Measurements from ENCODE around the gene MRPL42.

The MRPL42 gene

GRCh38 chr12:93500667-93501066 is 33.4 kb downstream of the MRPL42 start:
- DNase-seq = no peak

- peak; percentile 43 for DNase-seq
These were observed 35.7 kb downstream of the MRPL42 start for GRCh38 chr12:93502802-93503623.

- DNase-seq = no peak
These were observed 39.9 kb downstream of the MRPL42 start for GRCh38 chr12:93507165-93507564.

GRCh38 chr12:93509506-93509905 is 42.2 kb downstream of the MRPL42 start:
- no peak for DNase-seq

GRCh38 chr12:93514853-93515252 is 47.5 kb downstream of the MRPL42 start:
- no peak for DNase-seq

GRCh38 chr12:93518725-93519124 is 51.4 kb downstream of the MRPL42 start:
- no peak for DNase-seq

GRCh38 chr12:93519859-93520258 is 52.5 kb downstream of the MRPL42 start:
- DNase-seq = no peak

GRCh38 chr12:93520454-93520853 is 53.1 kb downstream of the MRPL42 start:
- no peak for DNase-seq

GRCh38 chr12:93521225-93522080 is 54.1 kb downstream of the MRPL42 start:
- DNase-seq = no peak

GRCh38 chr12:93524386-93525133 is 57.2 kb downstream of the MRPL42 start:
- DNase-seq = no peak

- DNase-seq = no peak
These were observed 59.6 kb downstream of the MRPL42 start for GRCh38 chr12:93526786-93527428.

GRCh38 chr12:93530358-93530757 is 63.0 kb downstream of the MRPL42 start:
- no peak for DNase-seq

GRCh38 chr12:93533310-93533709 is 66.0 kb downstream of the MRPL42 start:
- no peak for DNase-seq

- no peak for DNase-seq
These were observed 68.9 kb downstream of the MRPL42 start for GRCh38 chr12:93536111-93536765.

- no peak for DNase-seq
These were observed 69.6 kb downstream of the MRPL42 start for GRCh38 chr12:93536766-93537488.

- DNase-seq = no peak
These were observed 70.5 kb downstream of the MRPL42 start for GRCh38 chr12:93537769-93538168.

GRCh38 chr12:93539821-93540220 is 72.5 kb downstream of the MRPL42 start:
- DNase-seq = no peak

GRCh38 chr12:93540466-93540865 is 73.2 kb downstream of the MRPL42 start:
- DNase-seq = no peak

GRCh38 chr12:93541578-93542225 is 74.4 kb downstream of the MRPL42 start:
- DNase-seq = no peak

- no peak for DNase-seq
These were observed 80.5 kb downstream of the MRPL42 start for GRCh38 chr12:93547778-93548177.

GRCh38 chr12:93549174-93549573 is 81.9 kb downstream of the MRPL42 start:
- DNase-seq = no peak
